ENCODE data around the gene USP20.
A peak's percentile ranks its signal among the peaks of the same experiment; 100 is the strongest.

USP20 gene

DNA sequence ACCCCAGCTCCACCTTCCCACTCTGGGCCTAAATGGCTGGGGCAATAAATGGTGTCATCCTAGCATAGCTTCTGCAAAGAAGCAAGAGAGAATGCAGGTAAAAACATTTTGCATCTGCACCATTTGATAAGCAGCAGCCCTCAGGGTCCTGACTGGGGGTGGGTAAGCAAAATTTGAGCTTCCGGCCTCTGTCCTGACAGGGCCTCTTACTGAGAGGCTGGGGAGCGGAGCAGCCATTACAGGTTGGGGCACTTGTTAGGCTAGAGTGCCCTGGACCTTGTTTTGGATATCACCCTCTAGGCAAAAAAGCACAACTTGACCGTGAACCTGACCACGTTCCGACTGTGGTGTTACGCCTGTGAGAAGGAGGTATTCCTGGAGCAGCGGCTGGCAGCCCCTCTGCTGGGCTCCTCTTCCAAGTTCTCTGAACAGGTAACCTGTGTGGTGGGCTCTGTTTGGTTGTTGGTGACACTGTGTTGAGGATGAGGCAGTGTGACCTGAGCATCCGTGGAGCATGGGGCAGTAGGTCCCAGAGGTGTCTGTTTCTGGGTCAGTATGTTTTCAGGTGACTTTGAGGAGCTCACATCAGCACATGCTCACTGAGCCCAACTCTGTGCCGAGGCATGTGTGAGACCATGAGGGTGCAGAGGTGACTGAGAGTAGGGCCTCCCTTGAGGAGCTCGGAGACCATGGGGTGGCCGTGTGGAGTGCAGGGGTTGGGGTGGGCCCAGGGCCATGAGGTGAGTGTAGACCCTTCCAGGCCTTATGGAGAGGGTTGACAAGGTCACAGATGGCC lies 23.1 kb downstream of the USP20 start:
- DNase-seq: no peak

GRCh38 chr9:129860653-129861446 lies 25.6 kb downstream of the USP20 start:
- DNase-seq: no peak

- DNase-seq: no peak
Observed at GRCh38 chr9:129861447-129861827, 26.2 kb downstream of the USP20 start.

- peak; percentile 86 for DNase-seq
Observed at GRCh38 chr9:129863059-129863690, 27.9 kb downstream of the USP20 start.

DNA sequence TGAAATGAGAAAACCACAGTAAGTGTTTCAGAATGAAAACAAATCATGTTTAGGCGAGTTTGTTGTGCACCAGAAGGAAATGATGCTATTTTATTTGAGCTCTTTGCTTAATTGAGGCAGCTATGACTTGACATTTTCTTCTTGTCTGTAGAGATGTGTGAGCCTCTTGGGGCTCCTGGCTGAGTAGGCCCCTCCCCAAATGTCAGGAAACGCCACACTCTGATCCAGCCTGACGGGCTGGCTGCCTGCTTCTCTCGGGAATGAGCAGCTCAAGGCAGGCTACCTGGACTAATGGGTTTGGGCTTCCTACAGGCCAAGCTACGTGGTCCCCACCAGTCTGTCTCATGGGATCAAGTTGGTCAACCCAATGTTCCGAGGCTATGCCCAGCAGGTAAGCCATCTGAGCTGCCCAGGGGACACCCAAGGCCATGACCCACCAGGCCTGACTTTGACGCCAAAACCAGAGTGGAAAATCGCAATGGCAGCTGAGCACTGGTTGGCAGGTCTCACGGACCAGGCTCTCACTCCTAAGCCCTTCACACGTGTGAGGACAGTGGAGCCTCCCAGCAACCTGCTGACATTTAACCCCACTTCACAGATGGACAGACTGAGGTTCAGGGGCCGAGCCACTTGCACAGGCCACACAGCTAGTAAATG lies 29.9 kb downstream of the USP20 start:
- no peak for DNase-seq

DNA sequence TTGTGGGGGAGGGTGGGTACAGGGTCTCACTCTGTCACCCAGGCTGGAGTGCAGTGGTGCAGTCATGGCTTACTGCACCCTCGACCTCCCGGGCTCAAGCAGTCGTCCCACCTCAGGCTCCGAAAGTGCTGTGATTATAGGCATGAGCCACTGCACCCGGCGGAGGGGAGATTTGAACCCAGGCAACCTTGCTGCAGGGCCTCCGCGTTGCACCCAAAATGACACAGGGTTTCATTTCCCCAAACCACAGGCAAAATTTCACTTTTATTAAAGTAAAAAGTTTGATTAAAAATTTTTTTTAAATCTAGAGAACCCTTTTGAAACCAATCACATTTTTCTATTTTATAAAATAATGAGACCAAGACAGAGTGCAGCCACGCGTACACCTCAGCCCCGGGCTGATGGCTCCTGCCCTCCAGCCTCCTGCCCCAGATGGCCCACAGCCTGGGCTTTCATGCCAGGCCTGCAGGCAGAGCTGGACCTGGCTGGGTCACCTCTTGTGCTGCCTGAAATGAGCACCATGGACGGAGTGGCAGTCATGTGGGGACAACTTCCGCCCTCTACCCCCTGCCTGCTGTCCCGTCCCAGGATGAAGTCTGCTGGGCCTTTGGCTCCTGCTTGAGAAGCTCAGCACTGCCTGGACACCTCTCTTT lies 30.5 kb downstream of the USP20 start:
- DNase-seq: no peak

DNA sequence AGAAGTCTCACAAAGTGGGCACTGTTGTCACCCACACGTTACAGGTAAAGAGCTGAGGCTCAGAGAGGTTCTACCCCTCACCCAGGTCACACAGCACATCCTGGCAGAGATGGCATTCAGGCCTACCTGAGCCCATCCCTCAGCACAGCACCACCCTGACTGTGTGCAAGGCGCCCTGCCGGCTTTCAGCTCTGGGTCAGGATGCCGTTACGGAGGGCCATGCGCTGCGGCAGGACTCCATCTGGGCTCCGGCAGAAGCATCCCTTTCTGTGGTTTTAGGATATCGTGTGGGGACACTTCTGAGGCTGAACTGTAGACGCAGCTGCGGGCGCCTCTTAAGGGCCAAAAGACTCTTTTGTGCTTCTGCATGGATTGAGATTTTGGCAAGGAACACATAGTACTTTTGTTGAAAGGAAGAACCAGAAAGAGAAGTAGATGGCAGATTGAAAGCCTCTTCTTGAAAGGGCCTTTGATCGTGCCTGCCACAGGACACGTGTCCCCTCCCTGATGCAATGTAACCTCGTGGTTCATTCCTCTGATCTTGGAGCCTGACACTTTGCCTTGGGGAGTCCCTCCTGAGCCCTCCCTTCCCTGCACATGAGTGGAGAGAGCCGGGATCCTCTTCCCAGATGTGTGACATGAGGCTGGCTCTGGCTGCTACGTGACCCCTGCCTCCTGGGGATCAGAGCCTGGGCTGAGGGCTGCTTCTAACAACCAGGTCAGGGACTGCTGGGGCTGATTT lies 31.3 kb downstream of the USP20 start:
- DNase-seq: no peak

GRCh38 chr9:129867136-129868022 lies 32.1 kb downstream of the USP20 start:
- no peak for DNase-seq

DNA sequence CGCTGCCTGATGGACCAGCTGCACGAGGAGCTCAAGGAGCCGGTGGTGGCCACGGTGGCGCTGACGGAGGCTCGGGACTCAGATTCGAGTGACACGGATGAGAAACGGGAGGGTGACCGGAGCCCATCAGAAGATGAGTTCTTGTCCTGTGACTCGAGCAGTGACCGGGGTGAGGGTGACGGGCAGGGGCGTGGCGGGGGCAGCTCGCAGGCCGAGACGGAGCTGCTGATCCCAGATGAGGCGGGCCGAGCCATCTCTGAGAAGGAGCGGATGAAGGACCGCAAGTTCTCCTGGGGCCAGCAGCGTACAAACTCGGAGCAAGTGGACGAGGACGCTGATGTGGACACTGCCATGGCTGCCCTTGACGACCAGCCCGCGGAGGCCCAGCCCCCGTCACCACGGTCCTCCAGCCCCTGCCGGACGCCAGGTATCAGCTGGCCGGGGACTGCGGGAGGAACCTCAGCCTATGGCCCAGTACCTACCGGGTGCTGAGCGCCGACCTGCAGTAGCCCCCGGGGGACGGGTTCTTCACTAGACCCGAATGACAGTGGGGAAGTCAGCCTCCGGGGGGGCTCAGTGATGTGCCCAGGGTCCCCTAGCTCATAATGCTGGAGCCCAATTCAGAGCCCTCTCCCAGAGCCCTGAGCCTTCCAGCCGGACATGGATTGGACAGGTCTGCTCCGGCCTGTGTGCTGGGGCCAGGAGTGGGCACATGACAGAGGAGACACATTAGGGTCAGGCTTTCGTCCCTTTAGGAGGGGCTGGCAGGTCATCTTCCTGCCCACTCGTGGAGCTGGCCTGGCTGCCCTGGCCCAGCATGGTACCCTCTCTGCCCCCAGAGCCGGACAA lies 33.0 kb downstream of the USP20 start:
- DNase-seq: no peak

- DNase-seq: no peak
Observed at GRCh38 chr9:129868872-129869486, 33.7 kb downstream of the USP20 start.

GRCh38 chr9:129869585-129870501 lies 34.6 kb downstream of the USP20 start:
- DNase-seq: no peak

DNA sequence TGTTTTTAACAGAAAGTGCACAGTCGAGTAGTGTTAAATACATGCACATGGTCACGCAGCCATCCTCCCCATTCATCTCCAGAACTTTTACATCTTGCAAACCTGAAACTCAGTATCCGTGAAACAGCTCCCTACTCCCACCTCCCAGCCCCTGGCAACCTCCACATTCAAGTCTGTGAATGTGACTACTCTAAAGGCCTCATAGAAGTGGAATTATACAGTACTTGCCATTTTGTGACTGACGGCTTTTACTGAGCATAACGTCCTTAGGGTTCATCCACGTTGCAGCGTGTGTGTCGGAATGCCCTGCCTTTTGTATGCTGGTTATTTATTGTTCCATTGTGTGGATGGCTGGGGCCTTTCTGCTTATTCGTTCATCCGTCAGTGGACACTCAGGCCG lies 35.8 kb downstream of the USP20 start:
- no peak for DNase-seq

- DNase-seq: no peak
Observed at GRCh38 chr9:129873563-129874190, 38.4 kb downstream of the USP20 start.

GRCh38 chr9:129874261-129875101 lies 39.2 kb downstream of the USP20 start:
- DNase-seq: no peak

DNA sequence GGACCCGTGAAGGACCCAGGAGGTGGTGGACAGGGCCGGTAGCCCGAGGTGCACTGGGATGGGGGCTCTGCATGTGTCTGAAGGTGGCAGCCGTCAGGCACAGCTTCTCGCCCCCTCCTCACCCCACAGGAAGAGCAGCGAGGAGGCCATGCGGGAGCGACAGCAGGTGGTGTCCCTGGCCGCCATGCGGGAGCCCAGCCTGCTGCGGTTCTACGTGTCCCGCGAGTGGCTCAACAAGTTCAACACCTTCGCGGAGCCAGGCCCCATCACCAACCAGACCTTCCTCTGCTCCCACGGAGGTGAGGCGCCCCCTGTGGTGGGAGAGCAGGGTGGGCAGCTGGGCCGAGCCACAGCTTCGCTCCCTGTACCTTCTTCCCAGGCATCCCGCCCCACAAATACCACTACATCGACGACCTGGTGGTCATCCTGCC lies 39.9 kb downstream of the USP20 start:
- no peak for DNase-seq

DNA sequence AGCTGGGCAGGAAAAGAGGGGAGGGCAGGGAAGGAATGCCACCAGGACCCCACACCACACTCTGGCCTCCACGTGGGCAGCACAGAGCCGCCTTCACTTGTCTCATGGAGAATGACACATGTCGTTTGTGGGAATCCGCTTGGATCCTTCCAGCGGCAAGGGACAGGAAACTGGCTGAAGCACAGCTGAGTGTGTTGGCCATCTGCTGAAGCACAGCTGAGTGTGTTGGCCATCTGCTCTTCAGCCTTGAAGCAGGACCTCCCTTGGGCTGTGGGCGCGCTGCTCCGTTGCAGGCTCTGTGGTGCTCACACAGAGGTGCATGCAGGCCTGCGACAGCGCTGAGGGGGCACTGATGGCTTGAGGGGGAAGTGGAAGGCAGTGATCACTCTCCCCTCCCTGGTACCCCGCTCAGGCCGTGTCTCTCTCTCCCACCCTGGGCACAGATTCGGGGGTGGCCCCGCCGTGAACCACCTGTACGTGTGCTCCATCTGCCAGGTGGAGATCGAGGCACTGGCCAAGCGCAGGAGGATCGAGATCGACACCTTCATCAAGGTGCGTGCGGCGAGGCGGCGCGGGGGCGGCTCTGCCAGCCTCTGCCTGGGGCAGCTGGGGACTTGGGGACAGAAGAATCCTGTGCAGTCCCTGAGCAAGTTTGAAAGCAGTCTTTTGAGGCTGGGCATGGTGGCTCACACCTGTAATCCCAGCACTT lies 40.6 kb downstream of the USP20 start:
- peak; percentile 30 for DNase-seq
